Measurements from ENCODE around the gene RAB25. TPM values are rescaled to one million over a fixed set of nuclear protein-coding genes. Genes with fewer than 3 reads are reported as not detected.

Gene RAB25
- polyA plus RNA-seq, 1 donor (not counting 4 experiments of a cell fraction or from before 2014, with no cell fraction given), result 93.4 TPM

GRCh38 chr1:156108057-156108456, 47.1 kb downstream of the RAB25 start:
- Histone ChIP-seq H3K79me2 (ENCODE audit: control insufficient read depth, insufficient read depth, low read length) (peaks cover 2% of the 10 kb centered on the region), H3K27me3 (ENCODE audit: control insufficient read depth, extremely low read depth, insufficient read depth, low read length) (no peaks in the 10 kb centered on the region), H3K9me3 (ENCODE audit: control insufficient read depth, low read depth, low read length) (no peaks in the 10 kb centered on the region), H3K9ac (ENCODE audit: control insufficient read depth, extremely low read depth, insufficient read depth, low read length) (no peak overlapping the region), H3K4me1 (ENCODE audit: control insufficient read depth, extremely low read depth, insufficient read depth, low read length) (peaks cover 46% of the 10 kb centered on the region), H2AFZ (ENCODE audit: control insufficient read depth, low read length) (no peak overlapping the region), H3K36me3 (ENCODE audit: control insufficient read depth in 2 of 2, extremely low read depth in 1 of 2, insufficient read depth in 2 of 2, low read length in 2 of 2) (no peaks in the 10 kb centered on the region), H3K4me2 (ENCODE audit: control insufficient read depth, extremely low read depth, insufficient read depth, low read depth, low read length) (no peak overlapping the region), H3K9me1 (ENCODE audit: control insufficient read depth, extremely low read depth, insufficient read depth, low read length) (no peaks in the 10 kb centered on the region), H3K27ac (ENCODE audit: control insufficient read depth, insufficient read depth, low read length) (no peak overlapping the region), H3K4me3 (ENCODE audit: control insufficient read depth in 2 of 3, extremely low read depth in 1 of 3, insufficient read depth in 2 of 3, low read depth in 1 of 3, low read length in 3 of 3) (no peak overlapping the region), H4K20me1 (ENCODE audit: control insufficient read depth, extremely low read depth, insufficient read depth, low read length) (no peaks in the 10 kb centered on the region)
- DNase-seq (ENCODE audit: low read depth, low spot score), result no peak
- no peak for TF ChIP-seq CTCF (optimal IDR thresholded peaks at IDR 0.05 in 1 of 3, IDR thresholded peaks at IDR 0.05 in 1 of 3, conservative IDR thresholded peaks at IDR 0.05 in 1 of 3; ENCODE audit: extremely low read depth in 1 of 3, insufficient read depth in 2 of 3, low read length in 3 of 3)
- TF ChIP-seq EZH2 (IDR thresholded peaks at IDR 0.05; ENCODE audit: low read length), result no peak
- dilution Hi-C loops (cut with MboI; ENCODE audit: extremely low pct_ligation_motif_present, low sequenced_read_pairs), result no loop called here
- no peak for FAIRE-seq

- Histone ChIP-seq H3K4me1 (ENCODE audit: control insufficient read depth, extremely low read depth, insufficient read depth, low read length) (peaks cover 46% of the 10 kb centered on the region), H3K4me2 (ENCODE audit: control insufficient read depth, extremely low read depth, insufficient read depth, low read depth, low read length) (no peak overlapping the region), H3K4me3 (ENCODE audit: control insufficient read depth in 2 of 3, extremely low read depth in 1 of 3, insufficient read depth in 2 of 3, low read depth in 1 of 3, low read length in 3 of 3) (no peak overlapping the region), H3K27me3 (ENCODE audit: control insufficient read depth, extremely low read depth, insufficient read depth, low read length) (no peaks in the 10 kb centered on the region), H3K79me2 (ENCODE audit: control insufficient read depth, insufficient read depth, low read length) (peaks cover 2% of the 10 kb centered on the region), H4K20me1 (ENCODE audit: control insufficient read depth, extremely low read depth, insufficient read depth, low read length) (no peaks in the 10 kb centered on the region), H3K36me3 (ENCODE audit: control insufficient read depth in 2 of 2, extremely low read depth in 1 of 2, insufficient read depth in 2 of 2, low read length in 2 of 2) (no peaks in the 10 kb centered on the region), H3K9ac (ENCODE audit: control insufficient read depth, extremely low read depth, insufficient read depth, low read length) (no peak overlapping the region), H2AFZ (ENCODE audit: control insufficient read depth, low read length) (no peak overlapping the region), H3K9me3 (ENCODE audit: control insufficient read depth, low read depth, low read length) (no peaks in the 10 kb centered on the region), H3K9me1 (ENCODE audit: control insufficient read depth, extremely low read depth, insufficient read depth, low read length) (no peaks in the 10 kb centered on the region), H3K27ac (ENCODE audit: control insufficient read depth, insufficient read depth, low read length) (no peak overlapping the region)
- dilution Hi-C loops (cut with MboI; ENCODE audit: extremely low pct_ligation_motif_present, low sequenced_read_pairs), result no loop called here
- no peak for FAIRE-seq
- no peak for DNase-seq (ENCODE audit: low read depth, low spot score)
- TF ChIP-seq CTCF (optimal IDR thresholded peaks at IDR 0.05 in 1 of 3, IDR thresholded peaks at IDR 0.05 in 1 of 3, conservative IDR thresholded peaks at IDR 0.05 in 1 of 3; ENCODE audit: extremely low read depth in 1 of 3, insufficient read depth in 2 of 3, low read length in 3 of 3), result no peak
- TF ChIP-seq EZH2 (IDR thresholded peaks at IDR 0.05; ENCODE audit: low read length), result no peak
Observed at GRCh38 chr1:156108664-156109241, 47.8 kb downstream of the RAB25 start.

Data from keratinocyte (primary cell).